Measurements from ENCODE around the gene ANKLE2.

Gene ANKLE2

DNA sequence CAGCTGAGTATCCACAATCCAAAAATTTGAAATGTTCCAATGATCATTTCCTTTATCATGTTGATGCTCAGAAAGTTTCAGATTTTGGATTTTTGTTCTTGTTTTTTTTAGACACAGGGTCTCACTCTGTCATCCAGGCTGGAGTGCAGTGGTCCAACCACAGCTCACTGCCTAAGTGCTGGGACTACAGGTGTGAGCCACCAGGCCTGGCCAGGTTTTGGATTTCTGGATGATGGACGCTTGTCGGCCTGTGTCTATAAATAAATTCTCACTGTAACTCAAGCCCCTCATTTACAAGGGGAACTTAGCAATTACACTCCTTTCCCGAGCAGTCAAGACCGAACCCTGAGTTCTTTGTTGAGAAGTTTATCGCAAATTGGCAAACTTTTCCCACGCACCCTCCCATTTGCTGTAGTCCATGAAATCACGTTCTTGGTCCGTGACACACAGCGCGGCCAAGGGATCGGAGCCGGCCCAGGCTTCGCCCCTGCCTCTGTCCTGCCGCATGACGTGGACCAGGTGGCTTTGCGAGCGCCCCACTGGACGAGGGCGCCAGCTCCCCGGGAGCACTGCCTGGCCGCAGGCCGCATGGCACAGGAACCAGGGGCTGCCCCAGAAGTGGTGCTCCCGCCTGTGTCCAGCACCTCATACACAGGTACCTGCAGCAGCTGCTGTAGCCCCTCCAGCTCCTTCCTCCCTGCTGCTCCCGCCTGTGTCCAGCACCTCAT lies 14.0 kb upstream of the ANKLE2 start:
- Histone ChIP-seq H3K27me3 (ENCODE audit: control insufficient read depth, insufficient read depth, low read length) (no peaks in the 10 kb centered on the region), H3K4me3 (ENCODE audit: low read depth, low read length) (no peak overlapping the region), H3K9ac (ENCODE audit: low read depth, low read length) (no peak overlapping the region), H3K36me3 (ENCODE audit: control insufficient read depth, insufficient read depth, low read length) (peaks cover 76% of the 10 kb centered on the region), H3K4me1 (ENCODE audit: control insufficient read depth, insufficient read depth, low read length) (no peaks in the 10 kb centered on the region), H3K9me3 (ENCODE audit: control insufficient read depth, insufficient read depth, low read length) (no peaks in the 10 kb centered on the region)

DNA sequence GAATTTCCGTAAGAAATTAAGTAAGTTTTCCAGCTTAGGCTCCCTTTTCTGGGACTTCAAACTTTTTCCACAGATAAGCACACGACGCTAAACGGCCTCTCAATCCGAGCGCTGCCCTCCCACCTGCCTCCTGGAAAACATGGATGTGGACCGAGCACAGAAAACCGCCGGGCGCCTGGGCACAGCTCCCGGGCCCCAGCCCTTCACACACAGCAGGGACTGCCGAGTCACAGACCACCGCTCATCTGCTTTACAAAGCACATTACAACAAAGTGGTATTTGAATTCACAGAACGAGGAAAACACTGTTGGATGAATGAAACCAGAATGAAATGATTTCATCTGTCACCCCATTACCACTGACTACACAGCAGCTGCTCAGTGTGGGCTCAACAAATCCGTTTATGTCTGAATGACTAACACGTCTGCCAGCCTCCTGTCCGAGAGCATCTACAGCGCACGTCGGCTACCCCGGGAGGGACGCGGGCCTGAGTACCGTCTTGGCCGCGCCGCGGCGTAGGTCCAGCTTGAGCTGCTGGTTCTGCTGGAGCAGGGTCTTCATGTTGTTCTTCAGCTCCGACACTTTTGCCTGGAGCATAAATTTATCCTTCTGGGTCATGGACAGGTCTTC lies 13.1 kb upstream of the ANKLE2 start:
- Histone ChIP-seq H3K9ac (ENCODE audit: low read depth, low read length) (no peak overlapping the region), H3K27me3 (ENCODE audit: control insufficient read depth, insufficient read depth, low read length) (no peaks in the 10 kb centered on the region), H3K9me3 (ENCODE audit: control insufficient read depth, insufficient read depth, low read length) (no peaks in the 10 kb centered on the region), H3K4me3 (ENCODE audit: low read depth, low read length) (no peak overlapping the region), H3K36me3 (ENCODE audit: control insufficient read depth, insufficient read depth, low read length) (peaks cover 70% of the 10 kb centered on the region), H3K4me1 (ENCODE audit: control insufficient read depth, insufficient read depth, low read length) (no peaks in the 10 kb centered on the region)

DNA sequence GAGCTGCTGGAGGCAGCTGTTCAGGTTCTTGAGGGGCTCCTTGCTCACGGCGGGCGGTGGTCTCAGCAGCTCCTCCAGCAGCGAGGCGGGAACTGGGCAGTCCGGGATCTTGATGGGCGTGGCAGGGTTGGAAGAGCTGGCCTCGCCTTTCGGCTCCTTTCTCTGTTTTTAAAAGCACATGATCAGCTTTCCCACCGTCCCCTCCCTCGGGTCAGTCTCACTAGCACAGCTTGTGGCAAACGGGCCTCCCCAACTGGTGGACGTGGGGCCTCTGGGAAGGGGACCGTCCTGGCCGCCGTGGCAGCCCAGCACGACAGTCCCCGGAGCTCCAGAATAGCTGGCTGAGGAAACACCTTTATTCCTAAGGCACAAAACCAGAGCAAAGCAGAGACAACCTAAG lies 12.5 kb upstream of the ANKLE2 start:
- peaks cover 68% of the 10 kb centered on the region for H3K36me3 ChIP-seq (ENCODE audit: control insufficient read depth, insufficient read depth, low read length)
- no peak overlapping the region for H3K9ac ChIP-seq (ENCODE audit: low read depth, low read length)
- no peaks in the 10 kb centered on the region for H3K4me1 ChIP-seq (ENCODE audit: control insufficient read depth, insufficient read depth, low read length)

DNA sequence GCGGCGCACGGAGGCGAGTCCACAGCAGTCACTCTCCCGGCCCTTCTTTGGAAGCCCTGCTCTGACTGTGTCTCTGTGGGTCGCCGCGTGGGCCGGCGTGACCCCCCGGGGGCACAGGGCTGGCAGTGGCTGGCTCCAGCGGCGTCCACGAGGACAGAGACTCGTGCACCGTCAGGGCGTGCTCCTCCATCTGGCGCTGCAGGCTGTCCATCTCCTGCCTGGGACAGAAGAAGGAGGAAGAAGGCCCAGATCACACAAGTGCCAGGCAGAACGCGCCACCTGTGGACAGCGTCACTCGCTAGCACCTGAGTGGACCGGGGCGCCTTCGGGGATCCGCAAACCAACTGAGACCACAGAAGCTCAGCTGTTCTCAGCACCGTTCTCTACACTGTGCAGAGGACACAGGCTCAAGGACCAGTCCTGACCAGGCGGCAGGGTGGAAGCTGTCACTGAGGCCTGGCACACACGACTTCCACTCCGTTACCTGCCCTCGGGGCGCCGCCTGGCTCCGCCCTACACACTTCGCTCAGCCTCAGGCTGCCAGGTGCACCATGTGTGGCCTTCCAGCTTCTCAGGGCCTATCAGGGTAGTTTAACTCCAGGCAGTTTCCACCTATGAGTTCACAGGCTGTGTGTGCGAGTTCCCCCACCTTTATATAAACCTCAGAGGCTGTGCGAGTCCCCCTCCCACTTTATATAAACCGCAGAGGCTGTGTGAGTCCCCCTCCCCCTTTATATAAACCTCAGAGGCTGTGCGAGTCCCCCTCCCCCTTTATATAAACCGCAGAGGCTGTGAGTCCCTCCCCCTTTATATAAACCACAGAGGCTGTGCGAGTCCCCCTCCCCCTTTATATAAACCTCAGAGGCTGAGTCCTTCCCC lies 11.7 kb upstream of the ANKLE2 start:
- no peaks in the 10 kb centered on the region for H3K27me3 ChIP-seq (ENCODE audit: control insufficient read depth, insufficient read depth, low read length)
- H3K4me1 ChIP-seq (ENCODE audit: control insufficient read depth, insufficient read depth, low read length) = no peaks in the 10 kb centered on the region
- H3K36me3 ChIP-seq (ENCODE audit: control insufficient read depth, insufficient read depth, low read length) = peaks cover 64% of the 10 kb centered on the region
- H3K9ac ChIP-seq (ENCODE audit: low read depth, low read length) = no peak overlapping the region
- H3K4me3 ChIP-seq (ENCODE audit: low read depth, low read length) = no peak overlapping the region
- H3K9me3 ChIP-seq (ENCODE audit: control insufficient read depth, insufficient read depth, low read length) = no peaks in the 10 kb centered on the region

More for the DNA sequence above, 12.5 kb upstream of the ANKLE2 start:
- Histone ChIP-seq H3K4me3 (ENCODE audit: low read depth, low read length) (no peak overlapping the region), H3K9me3 (ENCODE audit: control insufficient read depth, insufficient read depth, low read length) (no peaks in the 10 kb centered on the region), H3K27me3 (ENCODE audit: control insufficient read depth, insufficient read depth, low read length) (no peaks in the 10 kb centered on the region)

DNA sequence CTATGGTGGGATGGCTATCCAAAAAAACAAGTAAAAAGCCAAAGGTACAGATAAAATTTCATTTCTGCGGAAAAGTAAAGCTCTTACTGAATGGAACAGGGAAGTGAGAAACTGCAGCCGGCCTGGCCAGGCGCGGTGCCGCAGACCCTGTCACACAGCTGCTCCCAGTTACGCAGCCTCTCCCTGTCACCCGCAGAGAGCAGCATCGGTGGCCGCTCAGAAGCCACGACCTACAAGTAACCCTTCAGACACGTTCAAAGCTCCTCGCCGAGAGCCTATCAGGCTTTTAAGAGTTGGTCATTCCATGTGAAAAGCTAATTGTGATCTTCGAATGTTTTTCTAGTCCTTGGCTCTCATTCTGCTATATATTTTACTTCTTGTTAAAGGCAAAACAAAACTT lies 11.0 kb upstream of the ANKLE2 start:
- H3K36me3 ChIP-seq (ENCODE audit: control insufficient read depth, insufficient read depth, low read length) = peaks cover 59% of the 10 kb centered on the region
- H3K27me3 ChIP-seq (ENCODE audit: control insufficient read depth, insufficient read depth, low read length) = no peaks in the 10 kb centered on the region
- H3K4me3 ChIP-seq (ENCODE audit: low read depth, low read length) = no peak overlapping the region
- no peaks in the 10 kb centered on the region for H3K9me3 ChIP-seq (ENCODE audit: control insufficient read depth, insufficient read depth, low read length)
- no peaks in the 10 kb centered on the region for H3K4me1 ChIP-seq (ENCODE audit: control insufficient read depth, insufficient read depth, low read length)
- no peak overlapping the region for H3K9ac ChIP-seq (ENCODE audit: low read depth, low read length)

DNA sequence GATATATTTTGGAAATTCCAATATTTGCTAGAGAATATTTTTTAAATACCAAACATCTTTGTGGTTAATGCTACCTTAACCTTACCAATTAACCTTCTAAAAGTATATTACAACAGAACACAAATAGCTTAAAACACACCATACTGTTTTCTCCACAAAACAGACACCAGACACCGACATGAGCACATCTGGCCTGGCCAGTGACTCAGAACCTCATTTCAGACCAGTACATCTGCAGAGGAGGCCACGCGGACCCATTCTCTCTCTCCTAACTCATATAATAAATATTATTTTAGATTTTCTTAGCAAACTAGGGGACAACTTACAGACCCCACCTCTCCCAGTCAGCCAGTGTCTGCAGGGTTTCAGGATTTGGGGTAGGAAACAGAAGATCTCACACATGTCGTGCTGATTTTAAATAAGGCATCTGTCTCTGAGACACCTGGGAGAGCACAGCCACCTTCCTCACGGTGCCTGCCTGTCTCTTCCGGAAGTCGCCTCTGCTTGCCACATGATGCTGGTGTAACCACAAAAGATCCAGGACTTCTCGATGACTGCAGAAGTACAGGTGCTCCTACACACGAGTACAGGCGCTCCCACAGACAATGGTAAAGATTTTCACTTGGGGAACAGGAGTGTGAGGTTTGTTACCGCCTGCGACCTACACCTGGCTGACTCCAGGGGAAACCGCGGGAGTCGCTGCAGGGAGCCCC lies 9.7 kb upstream of the ANKLE2 start:
- peaks cover 51% of the 10 kb centered on the region for H3K36me3 ChIP-seq (ENCODE audit: control insufficient read depth, insufficient read depth, low read length)

DNA sequence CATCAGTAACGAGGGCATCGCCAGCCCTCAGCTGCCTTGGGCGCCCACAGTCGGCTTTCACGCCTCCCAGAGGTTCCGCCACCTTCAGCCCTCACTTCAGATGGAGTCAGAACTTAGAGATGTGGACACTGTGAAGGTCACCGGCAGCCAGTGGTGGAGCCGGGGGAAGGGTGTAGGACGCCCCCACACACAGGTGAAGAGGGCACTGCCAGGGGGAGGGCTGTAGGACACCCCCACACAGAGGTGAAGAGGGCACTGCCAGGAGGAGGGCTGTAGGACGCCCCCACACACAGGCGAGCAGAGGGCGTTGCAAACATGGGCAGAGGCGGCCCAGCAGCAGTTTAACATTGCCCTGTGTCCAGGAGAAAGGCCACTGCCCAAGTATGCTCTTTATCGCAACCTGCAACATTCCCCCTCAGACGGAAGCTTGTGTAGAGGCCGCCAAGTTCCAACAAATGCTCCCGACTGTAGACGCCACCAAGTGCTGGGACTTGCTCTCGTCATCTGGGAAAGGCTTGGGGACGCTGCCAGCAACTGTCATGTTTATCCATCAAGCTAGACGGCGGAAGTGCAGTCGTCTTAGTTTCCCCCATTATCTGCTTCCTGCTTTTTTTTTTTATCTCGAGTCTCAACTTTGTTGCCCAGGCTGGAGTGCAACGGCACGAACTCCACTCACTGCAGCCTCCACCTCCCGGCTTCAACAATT lies 4.9 kb upstream of the ANKLE2 start:
- Histone ChIP-seq H3K27me3 (ENCODE audit: control insufficient read depth, insufficient read depth, low read length) (no peaks in the 10 kb centered on the region), H3K4me1 (ENCODE audit: control insufficient read depth, insufficient read depth, low read length) (no peaks in the 10 kb centered on the region), H3K9ac (ENCODE audit: low read depth, low read length) (no peak overlapping the region), H3K36me3 (ENCODE audit: control insufficient read depth, insufficient read depth, low read length) (peaks cover 12% of the 10 kb centered on the region), H3K9me3 (ENCODE audit: control insufficient read depth, insufficient read depth, low read length) (no peaks in the 10 kb centered on the region), H3K4me3 (ENCODE audit: low read depth, low read length) (no peak overlapping the region)

More for the DNA sequence above, 9.7 kb upstream of the ANKLE2 start:
- H3K27me3 ChIP-seq (ENCODE audit: control insufficient read depth, insufficient read depth, low read length) = no peaks in the 10 kb centered on the region
- no peaks in the 10 kb centered on the region for H3K9me3 ChIP-seq (ENCODE audit: control insufficient read depth, insufficient read depth, low read length)
- H3K4me1 ChIP-seq (ENCODE audit: control insufficient read depth, insufficient read depth, low read length) = no peaks in the 10 kb centered on the region
- H3K9ac ChIP-seq (ENCODE audit: low read depth, low read length) = no peak overlapping the region
- H3K4me3 ChIP-seq (ENCODE audit: low read depth, low read length) = no peak overlapping the region

DNA sequence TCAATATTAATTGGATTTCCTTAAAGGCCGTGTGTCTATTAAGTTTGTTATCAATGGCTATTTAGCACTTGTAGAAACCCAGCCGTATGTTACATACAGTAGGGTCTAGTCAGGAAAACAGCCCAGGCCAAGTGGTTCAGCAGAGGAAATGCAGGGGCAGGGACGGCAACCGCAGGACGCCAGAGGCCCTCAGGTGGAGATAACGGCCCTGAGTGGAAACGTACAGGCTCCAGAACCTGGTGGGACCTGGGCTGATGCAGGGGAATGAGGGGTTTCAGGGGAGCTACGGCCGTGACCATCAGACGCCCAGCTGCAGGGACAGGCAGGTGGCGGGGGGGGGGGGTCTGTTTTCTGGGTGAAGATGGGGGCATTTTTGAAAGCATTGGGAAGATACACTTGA lies 3.7 kb upstream of the ANKLE2 start:
- H3K4me3 ChIP-seq (ENCODE audit: low read depth, low read length) = no peak overlapping the region
- peaks cover 6% of the 10 kb centered on the region for H3K36me3 ChIP-seq (ENCODE audit: control insufficient read depth, insufficient read depth, low read length)
- H3K27me3 ChIP-seq (ENCODE audit: control insufficient read depth, insufficient read depth, low read length) = no peaks in the 10 kb centered on the region
- no peak overlapping the region for H3K9ac ChIP-seq (ENCODE audit: low read depth, low read length)
- H3K9me3 ChIP-seq (ENCODE audit: control insufficient read depth, insufficient read depth, low read length) = no peaks in the 10 kb centered on the region
- no peaks in the 10 kb centered on the region for H3K4me1 ChIP-seq (ENCODE audit: control insufficient read depth, insufficient read depth, low read length)

DNA sequence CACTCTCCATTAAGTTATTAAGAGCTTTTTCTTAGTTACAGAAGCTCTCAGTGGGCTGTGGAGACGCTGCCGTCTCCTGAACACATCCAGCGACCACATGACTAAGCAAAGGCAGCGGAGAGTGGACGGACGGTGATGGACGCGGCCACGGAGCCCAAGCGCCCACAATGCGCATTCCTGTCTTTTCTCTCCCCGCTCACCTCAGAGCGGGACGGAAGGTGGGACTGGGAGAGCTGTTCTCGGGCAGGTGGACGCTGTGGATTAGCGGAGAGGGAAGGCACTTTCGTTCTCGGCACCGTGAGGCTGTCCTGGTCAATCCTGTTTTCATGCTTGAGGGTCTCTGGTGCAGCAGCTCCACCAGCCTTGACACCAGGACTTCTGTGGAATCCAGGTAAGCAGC lies 2.6 kb upstream of the ANKLE2 start:
- Histone ChIP-seq H3K36me3 (ENCODE audit: control insufficient read depth, insufficient read depth, low read length) (peaks cover 5% of the 10 kb centered on the region), H3K27me3 (ENCODE audit: control insufficient read depth, insufficient read depth, low read length) (no peaks in the 10 kb centered on the region), H3K4me1 (ENCODE audit: control insufficient read depth, insufficient read depth, low read length) (no peaks in the 10 kb centered on the region), H3K9me3 (ENCODE audit: control insufficient read depth, insufficient read depth, low read length) (no peaks in the 10 kb centered on the region), H3K9ac (ENCODE audit: low read depth, low read length) (no peak overlapping the region), H3K4me3 (ENCODE audit: low read depth, low read length) (no peak overlapping the region)

DNA sequence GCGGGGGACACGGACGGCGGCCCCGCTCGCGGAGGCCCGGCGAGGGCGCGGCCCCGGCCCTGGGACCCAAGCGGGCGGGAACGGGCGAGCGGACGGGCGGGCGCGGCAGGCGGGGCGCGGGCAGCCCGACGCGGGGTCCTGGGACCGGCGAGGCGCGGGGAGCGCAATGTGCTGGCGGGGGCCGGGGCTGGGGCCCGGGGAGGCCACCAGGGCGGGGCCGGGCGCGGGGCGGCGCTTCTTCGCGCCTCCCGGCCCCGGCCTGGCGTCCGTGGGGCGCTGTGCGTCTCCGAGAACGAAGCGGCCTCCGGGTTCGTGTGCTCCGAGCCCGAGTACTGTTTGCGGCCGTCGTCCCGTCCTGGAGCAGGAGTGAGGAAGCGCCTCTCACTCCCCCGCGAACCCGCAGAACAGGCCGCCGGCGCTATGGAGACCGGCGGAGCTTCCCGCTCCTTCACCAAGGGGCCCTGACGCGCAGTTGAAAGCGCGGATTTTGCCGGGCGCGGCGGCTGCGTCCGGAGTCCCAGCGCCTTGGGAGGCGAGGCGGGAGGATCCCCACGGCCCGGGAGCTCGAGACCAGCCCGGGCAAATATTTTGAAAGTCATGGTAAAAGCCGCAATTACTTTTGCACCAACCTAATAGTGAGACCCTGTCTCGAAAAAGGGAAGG lies 420 bp upstream of the ANKLE2 start:
- peak overlapping the region; percentile 65 for H3K4me3 ChIP-seq (ENCODE audit: low read depth, low read length)
- no peaks in the 10 kb centered on the region for H3K27me3 ChIP-seq (ENCODE audit: control insufficient read depth, insufficient read depth, low read length)
- no peaks in the 10 kb centered on the region for H3K9me3 ChIP-seq (ENCODE audit: control insufficient read depth, insufficient read depth, low read length)
- H3K9ac ChIP-seq (ENCODE audit: low read depth, low read length) = peak overlapping the region; percentile 85
- no peaks in the 10 kb centered on the region for H3K4me1 ChIP-seq (ENCODE audit: control insufficient read depth, insufficient read depth, low read length)
- H3K36me3 ChIP-seq (ENCODE audit: control insufficient read depth, insufficient read depth, low read length) = peaks cover 7% of the 10 kb centered on the region
